ENCODE measurements around the gene COL19A1. TPM values are rescaled to one million over a fixed set of nuclear protein-coding genes. Genes with fewer than 3 reads are reported as not detected.
"Not testable (repeated sequence)": the region's sequence is repeated elsewhere in the genome, so short reads cannot be mapped to it uniquely, and the experiment has no call there.

Gene COL19A1
- polyA plus RNA-seq, 4 donors: 0.09 to 5.2 TPM; not detected in 2

- no peak for FAIRE-seq
- 75 to 87% (median 82%) methylated on average over 4 of the region's 4 CpGs for WGBS, 3 donors
These were observed 17.2 kb downstream of the COL19A1 start for GRCh38 chr6:69883551-69883950.

DNA sequence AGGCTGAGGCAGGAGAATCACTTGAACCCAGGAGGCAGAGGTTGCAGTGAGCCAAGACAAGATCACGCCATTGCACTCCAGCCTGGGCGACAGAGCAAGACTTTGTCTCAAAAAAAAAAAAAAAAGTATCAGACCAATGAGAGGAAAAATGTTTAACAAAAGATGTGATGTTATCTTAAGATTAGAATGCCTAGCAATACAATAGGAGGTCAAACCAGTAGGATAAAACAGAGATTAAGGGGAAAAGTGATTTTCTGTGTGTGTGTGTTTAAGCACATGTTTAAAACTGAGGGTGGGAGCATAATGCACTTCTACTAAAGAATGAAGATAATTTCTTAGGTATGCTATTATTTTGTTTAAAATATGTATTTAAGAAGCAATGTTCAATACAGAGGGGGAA lies 17.9 kb downstream of the COL19A1 start:
- 87 to 95% (median 92%) methylated on average over 2 of the region's 2 CpGs for WGBS, 3 donors
- H3K36me3 ChIP-seq (ENCODE audit: control insufficient read depth in 3 of 3, insufficient read depth in 2 of 3, low read depth in 1 of 3, low read length in 3 of 3): no peaks in the 10 kb centered on the region
- H3K27ac ChIP-seq (ENCODE audit: low read depth in 1 of 3, low read length in 2 of 3): no peak overlapping the region
- no peak for DNase-seq
- no peaks in the 10 kb centered on the region for H3K4me1 ChIP-seq (ENCODE audit: control insufficient read depth in 3 of 3, insufficient read depth in 2 of 3, low read depth in 1 of 3, low read length in 2 of 3)
- no peak for FAIRE-seq
- no peak overlapping the region for H3K4me3 ChIP-seq (ENCODE audit: low read depth in 1 of 3, low read length in 3 of 3)
- H3K9me3 ChIP-seq (ENCODE audit: control insufficient read depth in 2 of 2, insufficient read depth in 1 of 2, low read depth in 1 of 2, low read length in 1 of 2): no peaks in the 10 kb centered on the region
- no peaks in the 10 kb centered on the region for H3K27me3 ChIP-seq (ENCODE audit: control insufficient read depth in 3 of 3, insufficient read depth in 3 of 3, low read length in 3 of 3)

More at GRCh38 chr6:69883551-69883950, 17.2 kb downstream of the COL19A1 start:
- no peaks in the 10 kb centered on the region for H3K36me3 ChIP-seq (ENCODE audit: control insufficient read depth in 3 of 3, insufficient read depth in 2 of 3, low read depth in 1 of 3, low read length in 3 of 3)
- no peaks in the 10 kb centered on the region for H3K9me3 ChIP-seq (ENCODE audit: control insufficient read depth in 2 of 2, insufficient read depth in 1 of 2, low read depth in 1 of 2, low read length in 1 of 2)
- DNase-seq: no peak
- H3K4me1 ChIP-seq (ENCODE audit: control insufficient read depth in 3 of 3, insufficient read depth in 2 of 3, low read depth in 1 of 3, low read length in 2 of 3): no peaks in the 10 kb centered on the region
- H3K27me3 ChIP-seq (ENCODE audit: control insufficient read depth in 3 of 3, insufficient read depth in 3 of 3, low read length in 3 of 3): no peaks in the 10 kb centered on the region
- no peak overlapping the region for H3K27ac ChIP-seq (ENCODE audit: low read depth in 1 of 3, low read length in 2 of 3)
- no peak overlapping the region for H3K4me3 ChIP-seq (ENCODE audit: low read depth in 1 of 3, low read length in 3 of 3)

DNA sequence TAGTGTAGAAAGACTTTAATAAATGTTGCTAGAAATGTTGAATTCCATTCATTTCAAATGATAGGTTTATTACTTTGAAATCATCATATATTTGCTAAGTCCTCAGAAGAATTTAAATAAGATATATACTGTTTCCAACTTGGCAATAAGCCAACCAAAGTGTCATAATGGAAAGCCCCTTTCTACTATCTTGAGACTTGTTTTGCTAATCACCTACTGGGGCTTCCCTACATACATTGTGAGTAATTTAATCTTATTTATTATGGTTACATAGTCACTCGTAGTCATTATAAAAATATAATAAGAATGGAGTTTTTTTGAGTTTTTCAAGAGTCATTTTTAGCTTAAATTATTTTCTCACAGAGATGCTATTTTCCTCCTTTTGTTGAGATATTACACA lies 20.7 kb downstream of the COL19A1 start:
- Histone ChIP-seq H3K9me3 (ENCODE audit: control insufficient read depth in 2 of 2, insufficient read depth in 1 of 2, low read depth in 1 of 2, low read length in 1 of 2) (no peaks in the 10 kb centered on the region), H3K36me3 (ENCODE audit: control insufficient read depth in 3 of 3, insufficient read depth in 2 of 3, low read depth in 1 of 3, low read length in 3 of 3) (no peaks in the 10 kb centered on the region), H3K27ac (ENCODE audit: low read depth in 1 of 3, low read length in 2 of 3) (no peak overlapping the region), H3K4me1 (ENCODE audit: control insufficient read depth in 3 of 3, insufficient read depth in 2 of 3, low read depth in 1 of 3, low read length in 2 of 3) (no peaks in the 10 kb centered on the region), H3K4me3 (ENCODE audit: low read depth in 1 of 3, low read length in 3 of 3) (no peak overlapping the region), H3K27me3 (ENCODE audit: control insufficient read depth in 3 of 3, insufficient read depth in 3 of 3, low read length in 3 of 3) (no peaks in the 10 kb centered on the region)
- no peak for DNase-seq
- FAIRE-seq: no peak
- 44 to 73% (median 70%) methylated on average over 1 of the region's 1 CpG for WGBS, 3 donors

DNA sequence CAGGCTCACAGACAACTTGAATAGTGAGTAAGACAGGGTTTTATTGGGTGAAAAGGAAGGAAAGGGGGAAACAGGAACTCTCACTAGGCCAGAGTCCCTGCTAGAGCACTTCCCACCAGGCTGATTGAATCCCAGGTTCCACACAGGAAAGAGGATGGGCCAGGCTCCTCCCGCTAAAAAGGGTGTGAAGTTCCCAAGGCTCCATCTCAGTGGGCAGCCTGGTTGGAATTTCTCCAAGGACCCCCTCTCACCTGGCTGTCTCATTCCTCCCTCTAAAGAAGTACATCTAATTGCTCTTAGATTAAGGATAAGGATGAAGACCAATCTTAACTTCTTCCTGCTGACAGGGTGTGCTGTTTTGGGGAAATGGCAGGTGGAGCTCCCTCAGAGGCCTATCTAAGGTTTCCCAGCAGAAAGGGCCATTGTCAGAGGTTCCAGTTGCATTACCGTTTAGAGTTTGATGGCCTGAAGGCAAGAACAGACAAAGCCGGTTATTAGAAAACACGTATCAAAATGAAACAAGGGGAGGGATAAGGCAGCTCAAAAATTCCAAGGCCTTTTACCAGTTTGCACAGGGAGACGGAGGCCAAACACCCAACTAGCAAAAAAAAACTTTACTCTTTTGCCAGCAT lies 21.5 kb downstream of the COL19A1 start:
- H3K4me3 ChIP-seq (ENCODE audit: low read depth in 1 of 3, low read length in 3 of 3): no peak overlapping the region
- DNase-seq (no peak), FAIRE-seq (no peak)
- no peaks in the 10 kb centered on the region for H3K9me3 ChIP-seq (ENCODE audit: control insufficient read depth in 2 of 2, insufficient read depth in 1 of 2, low read depth in 1 of 2, low read length in 1 of 2)
- no peaks in the 10 kb centered on the region for H3K4me1 ChIP-seq (ENCODE audit: control insufficient read depth in 3 of 3, insufficient read depth in 2 of 3, low read depth in 1 of 3, low read length in 2 of 3)
- 74 to 91% (median 84%) methylated on average over 5 of the region's 5 CpGs for WGBS, 3 donors
- no peak overlapping the region for H3K27ac ChIP-seq (ENCODE audit: low read depth in 1 of 3, low read length in 2 of 3)
- H3K27me3 ChIP-seq (ENCODE audit: control insufficient read depth in 3 of 3, insufficient read depth in 3 of 3, low read length in 3 of 3): no peaks in the 10 kb centered on the region
- no peaks in the 10 kb centered on the region for H3K36me3 ChIP-seq (ENCODE audit: control insufficient read depth in 3 of 3, insufficient read depth in 2 of 3, low read depth in 1 of 3, low read length in 3 of 3)

- Histone ChIP-seq H3K4me1 (ENCODE audit: control insufficient read depth in 3 of 3, insufficient read depth in 2 of 3, low read depth in 1 of 3, low read length in 2 of 3) (no peaks in the 10 kb centered on the region), H3K27me3 (ENCODE audit: control insufficient read depth in 3 of 3, insufficient read depth in 3 of 3, low read length in 3 of 3) (no peaks in the 10 kb centered on the region), H3K4me3 (ENCODE audit: low read depth in 1 of 3, low read length in 3 of 3) (no peak overlapping the region), H3K9me3 (ENCODE audit: control insufficient read depth in 2 of 2, insufficient read depth in 1 of 2, low read depth in 1 of 2, low read length in 1 of 2) (no peaks in the 10 kb centered on the region), H3K27ac (ENCODE audit: low read depth in 1 of 3, low read length in 2 of 3) (no peak overlapping the region), H3K36me3 (ENCODE audit: control insufficient read depth in 3 of 3, insufficient read depth in 2 of 3, low read depth in 1 of 3, low read length in 3 of 3) (no peaks in the 10 kb centered on the region)
- DNase-seq (no peak), FAIRE-seq (no peak)
- 70 to 88% (median 86%) methylated on average over 6 of the region's 6 CpGs for WGBS, 3 donors
These were observed 22.3 kb downstream of the COL19A1 start for GRCh38 chr6:69888482-69889233.

DNA sequence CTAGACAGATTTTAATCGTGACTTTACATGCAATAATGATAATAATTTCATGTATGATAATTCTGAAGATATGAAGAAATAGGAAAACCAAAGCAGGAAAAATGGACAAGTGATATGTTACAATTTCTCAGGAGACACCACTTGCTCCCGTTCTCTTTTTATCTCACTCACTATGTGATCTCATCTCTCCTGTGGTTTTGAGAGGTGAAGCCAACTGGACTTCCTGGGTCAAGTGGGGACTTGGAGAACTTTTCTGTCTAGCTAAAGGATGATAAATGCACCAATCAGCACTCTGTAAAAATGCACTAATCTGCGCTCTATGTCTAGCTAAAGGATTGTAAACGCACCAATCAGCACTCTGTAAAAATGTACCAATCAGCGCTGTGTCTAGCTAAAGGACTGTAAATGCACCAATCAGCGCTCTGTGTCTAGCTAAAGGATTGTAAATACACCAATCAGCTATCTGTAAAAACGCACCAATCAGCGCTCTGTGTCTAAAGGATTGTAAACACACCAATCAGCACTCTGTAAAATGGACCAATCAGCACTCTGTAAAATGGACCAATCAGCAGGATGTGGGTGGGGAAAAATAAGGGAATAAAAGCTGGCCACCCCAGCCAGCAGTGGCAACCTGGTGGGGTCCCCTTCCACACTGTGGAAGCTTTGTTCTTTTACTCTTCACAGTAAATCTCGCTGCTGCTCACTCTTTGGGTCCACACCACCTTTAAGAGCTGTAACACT lies 23.0 kb downstream of the COL19A1 start:
- H3K4me1 ChIP-seq (ENCODE audit: control insufficient read depth in 3 of 3, insufficient read depth in 2 of 3, low read depth in 1 of 3, low read length in 2 of 3); H3K36me3 ChIP-seq (ENCODE audit: control insufficient read depth in 3 of 3, insufficient read depth in 2 of 3, low read depth in 1 of 3, low read length in 3 of 3); H3K9me3 ChIP-seq (ENCODE audit: control insufficient read depth in 2 of 2, insufficient read depth in 1 of 2, low read depth in 1 of 2, low read length in 1 of 2); H3K27ac ChIP-seq (ENCODE audit: low read depth in 1 of 3, low read length in 2 of 3); H3K27me3 ChIP-seq (ENCODE audit: control insufficient read depth in 3 of 3, insufficient read depth in 3 of 3, low read length in 3 of 3); H3K4me3 ChIP-seq (ENCODE audit: low read depth in 1 of 3, low read length in 3 of 3); DNase-seq; FAIRE-seq: not testable (repeated sequence)
- 81 to 92% (median 88%) methylated on average over 9 of the region's 9 CpGs for WGBS, 3 donors

DNA sequence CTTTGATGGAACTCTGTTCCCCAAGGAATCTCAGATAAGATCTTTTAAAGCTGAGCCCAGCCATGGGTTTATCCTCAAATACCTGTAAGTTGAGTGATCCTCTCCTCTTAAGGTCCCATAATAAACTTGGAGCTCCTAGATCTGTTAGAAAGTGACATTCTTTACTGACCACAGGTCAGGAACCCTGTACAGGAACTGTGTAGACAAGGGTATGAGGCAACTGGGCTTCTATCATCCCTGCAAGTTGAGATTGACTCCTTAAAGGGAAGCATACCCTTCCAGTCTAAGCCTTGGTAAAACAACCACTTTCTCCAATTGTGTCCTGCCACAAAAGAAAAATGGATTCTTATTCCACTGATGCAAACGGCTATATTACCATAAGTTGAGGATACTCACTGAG lies 26.2 kb downstream of the COL19A1 start:
- not testable (repeated sequence) for H3K27me3 ChIP-seq (ENCODE audit: control insufficient read depth in 3 of 3, insufficient read depth in 3 of 3, low read length in 3 of 3); FAIRE-seq; H3K4me1 ChIP-seq (ENCODE audit: control insufficient read depth in 3 of 3, insufficient read depth in 2 of 3, low read depth in 1 of 3, low read length in 2 of 3); H3K4me3 ChIP-seq (ENCODE audit: low read depth in 1 of 3, low read length in 3 of 3); DNase-seq; H3K27ac ChIP-seq (ENCODE audit: low read depth in 1 of 3, low read length in 2 of 3); H3K36me3 ChIP-seq (ENCODE audit: control insufficient read depth in 3 of 3, insufficient read depth in 2 of 3, low read depth in 1 of 3, low read length in 3 of 3); H3K9me3 ChIP-seq (ENCODE audit: control insufficient read depth in 2 of 2, insufficient read depth in 1 of 2, low read depth in 1 of 2, low read length in 1 of 2)
- WGBS, 3 donors: 72 to 78% (median 75%) methylated on average over 1 of the region's 1 CpG

- not testable (repeated sequence) for DNase-seq; H3K9me3 ChIP-seq (ENCODE audit: control insufficient read depth in 2 of 2, insufficient read depth in 1 of 2, low read depth in 1 of 2, low read length in 1 of 2); FAIRE-seq; H3K36me3 ChIP-seq (ENCODE audit: control insufficient read depth in 3 of 3, insufficient read depth in 2 of 3, low read depth in 1 of 3, low read length in 3 of 3); H3K27ac ChIP-seq (ENCODE audit: low read depth in 1 of 3, low read length in 2 of 3); H3K4me3 ChIP-seq (ENCODE audit: low read depth in 1 of 3, low read length in 3 of 3); H3K4me1 ChIP-seq (ENCODE audit: control insufficient read depth in 3 of 3, insufficient read depth in 2 of 3, low read depth in 1 of 3, low read length in 2 of 3); H3K27me3 ChIP-seq (ENCODE audit: control insufficient read depth in 3 of 3, insufficient read depth in 3 of 3, low read length in 3 of 3)
These were observed 26.9 kb downstream of the COL19A1 start for GRCh38 chr6:69893266-69893665.
